Occipital lobe (tissue), 2 donors: ENCODE results near the gene IP6K2. TPM values are rescaled to one million over a fixed set of nuclear protein-coding genes. Genes with fewer than 3 reads are reported as not detected.
A peak's percentile ranks its signal among the peaks of the same experiment; 100 is the strongest.

ENCODE experiments used
- DNase-seq: peaks from one replicate; lab custom pipeline; 2025; lab: John Stamatoyannopoulos, UW
- total RNA-seq: library from RNA; depleted of rRNA; stranded (reverse); fragments of >200 nt; gene quantifications from one replicate; pipeline ENCODE4 v1.2.3, GENCODE V29; 2014

The IP6K2 gene
- total RNA-seq, 1 donor from 2014 or later = 90.6 TPM

GRCh38 chr3:48664313-48664644 lies 52.7 kb downstream of the IP6K2 start:
- DNase-seq = no peak

DNA sequence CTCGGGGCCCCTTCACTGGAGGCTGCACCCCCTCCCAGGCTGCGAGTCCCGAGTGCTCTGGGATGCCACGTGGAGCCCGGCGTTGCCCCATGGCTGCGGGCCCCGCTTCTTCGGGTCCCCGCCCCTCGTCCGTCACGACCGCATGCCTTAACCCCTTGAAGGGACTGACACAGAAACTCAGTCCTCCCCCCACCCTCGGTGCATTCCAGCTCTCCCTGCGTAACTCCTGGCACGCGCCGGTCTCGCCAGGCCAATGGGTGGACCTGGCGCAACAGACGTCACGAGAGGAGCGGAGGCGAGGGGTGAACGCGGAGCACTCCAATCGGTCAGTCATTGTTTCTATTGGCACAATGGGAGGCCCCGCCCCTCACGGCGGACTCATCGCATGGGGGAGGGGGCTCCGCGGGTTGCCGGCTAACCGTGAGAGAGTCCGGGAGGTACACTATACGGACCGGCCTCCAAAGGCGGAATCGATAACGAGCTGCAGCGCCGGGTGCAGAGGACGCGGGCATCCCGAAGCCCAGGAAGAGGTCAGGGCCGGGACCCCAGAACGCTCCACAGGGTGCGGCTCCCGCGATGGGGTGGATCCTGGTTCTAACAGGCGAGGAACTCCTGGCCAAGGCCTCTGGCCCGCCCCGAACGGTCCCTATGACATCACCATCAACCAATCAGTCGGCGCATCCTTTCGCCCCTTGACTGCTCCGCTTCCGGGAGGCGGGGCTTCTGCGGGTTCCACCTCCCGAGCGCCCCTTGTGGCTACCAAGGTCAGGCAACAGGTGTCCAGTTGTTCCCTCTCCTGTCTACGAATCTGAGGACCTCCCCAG lies 53.3 kb downstream of the IP6K2 start:
- DNase-seq = peak; percentile 93

GRCh38 chr3:48662753-48663488 lies 54.1 kb downstream of the IP6K2 start, which contains the start of gene CELSR3:
Gene CELSR3 (minus strand): TSS chr3:48662886. CDS start chr3:48662634, 252 bp downstream.
- peak; percentile 85 for DNase-seq

- no peak for DNase-seq
Measured at GRCh38 chr3:48662145-48662752, 54.8 kb downstream of the IP6K2 start.

DNA sequence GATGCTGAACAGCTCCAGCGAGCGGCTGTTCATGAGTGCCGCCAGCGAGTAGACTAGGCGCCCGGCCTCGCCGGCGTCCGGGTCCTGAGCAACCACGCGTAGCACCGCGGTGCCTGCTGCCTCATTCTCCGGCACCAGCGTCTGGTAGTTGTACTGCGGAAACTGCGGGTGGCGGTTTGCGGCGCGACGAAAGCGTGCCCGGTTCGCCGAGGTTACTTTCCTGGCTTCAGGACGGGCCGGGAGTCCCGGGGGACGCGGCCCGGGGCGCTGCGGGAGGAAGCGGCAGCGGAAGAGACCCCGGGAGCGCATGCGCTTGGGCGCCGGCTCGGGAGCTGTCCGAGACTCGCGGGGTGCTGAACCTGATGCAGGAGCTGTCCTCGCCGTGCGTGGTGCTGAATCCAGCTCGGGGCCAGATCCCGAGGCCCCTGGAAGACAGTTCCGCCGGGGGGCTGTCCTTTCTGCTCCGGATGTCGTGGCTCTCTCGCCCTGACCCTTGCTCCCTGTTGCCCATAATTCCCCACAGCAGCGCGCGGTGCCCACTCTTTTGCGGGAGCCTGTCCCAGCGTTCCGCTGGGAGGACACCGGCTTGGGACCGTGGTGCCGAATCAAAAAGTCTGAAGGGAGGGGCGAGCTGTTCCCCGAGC lies 55.4 kb downstream of the IP6K2 start:
- DNase-seq = no peak

DNA sequence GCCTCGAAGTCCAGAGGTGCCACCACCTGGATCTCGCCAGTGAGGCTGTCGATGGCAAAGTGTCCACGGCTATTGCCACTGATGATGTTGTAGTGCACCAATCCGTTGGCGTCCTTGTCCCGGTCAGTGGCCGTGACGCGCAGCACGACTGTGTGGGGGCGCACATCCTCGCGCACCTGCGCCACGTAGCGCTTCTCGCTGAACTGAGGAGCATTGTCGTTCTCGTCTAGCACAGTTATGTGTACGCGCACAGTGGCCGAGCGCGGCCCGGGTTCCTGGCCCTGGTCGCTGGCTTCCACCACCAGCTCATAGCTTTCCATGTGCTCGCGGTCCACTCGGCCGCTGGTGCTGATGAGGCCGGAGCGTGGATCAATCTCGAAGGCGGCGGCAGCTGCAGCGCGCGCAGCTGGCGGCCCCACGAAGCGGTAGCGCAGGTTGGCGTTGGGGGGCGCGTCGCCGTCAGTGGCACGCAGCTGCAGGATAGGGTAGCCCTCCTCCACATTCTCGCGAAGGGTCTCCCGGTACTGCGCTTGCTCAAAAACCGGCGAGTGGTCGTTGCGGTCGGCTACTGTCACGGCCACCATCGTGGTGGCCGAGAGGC lies 56.1 kb downstream of the IP6K2 start:
- DNase-seq = no peak

- no peak for DNase-seq
Measured at GRCh38 chr3:48656841-48657281, 60.2 kb downstream of the IP6K2 start.

- DNase-seq = no peak
Measured at GRCh38 chr3:48656061-48656840, 60.8 kb downstream of the IP6K2 start.

GRCh38 chr3:48655606-48656005 lies 61.4 kb downstream of the IP6K2 start:
- DNase-seq = no peak

DNA sequence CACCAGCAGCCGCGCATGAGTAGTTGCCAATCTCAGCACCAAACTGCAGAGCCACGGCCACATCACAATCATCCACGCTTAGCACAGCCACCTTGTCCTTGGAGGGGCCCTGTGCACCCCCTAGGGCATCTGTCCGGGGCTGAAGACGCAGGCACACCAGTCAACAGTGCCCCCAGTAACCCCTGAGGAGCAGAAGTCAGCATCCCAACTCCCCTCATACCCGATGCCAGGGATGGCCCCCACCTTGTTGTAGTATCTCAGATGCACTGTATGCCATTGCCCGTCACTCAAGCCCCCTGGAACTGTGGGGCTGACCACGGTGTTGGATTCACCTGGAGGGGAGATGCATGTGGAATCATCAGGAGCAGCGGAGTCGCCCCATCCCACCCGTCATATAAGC lies 62.0 kb downstream of the IP6K2 start:
- no peak for DNase-seq

DNA sequence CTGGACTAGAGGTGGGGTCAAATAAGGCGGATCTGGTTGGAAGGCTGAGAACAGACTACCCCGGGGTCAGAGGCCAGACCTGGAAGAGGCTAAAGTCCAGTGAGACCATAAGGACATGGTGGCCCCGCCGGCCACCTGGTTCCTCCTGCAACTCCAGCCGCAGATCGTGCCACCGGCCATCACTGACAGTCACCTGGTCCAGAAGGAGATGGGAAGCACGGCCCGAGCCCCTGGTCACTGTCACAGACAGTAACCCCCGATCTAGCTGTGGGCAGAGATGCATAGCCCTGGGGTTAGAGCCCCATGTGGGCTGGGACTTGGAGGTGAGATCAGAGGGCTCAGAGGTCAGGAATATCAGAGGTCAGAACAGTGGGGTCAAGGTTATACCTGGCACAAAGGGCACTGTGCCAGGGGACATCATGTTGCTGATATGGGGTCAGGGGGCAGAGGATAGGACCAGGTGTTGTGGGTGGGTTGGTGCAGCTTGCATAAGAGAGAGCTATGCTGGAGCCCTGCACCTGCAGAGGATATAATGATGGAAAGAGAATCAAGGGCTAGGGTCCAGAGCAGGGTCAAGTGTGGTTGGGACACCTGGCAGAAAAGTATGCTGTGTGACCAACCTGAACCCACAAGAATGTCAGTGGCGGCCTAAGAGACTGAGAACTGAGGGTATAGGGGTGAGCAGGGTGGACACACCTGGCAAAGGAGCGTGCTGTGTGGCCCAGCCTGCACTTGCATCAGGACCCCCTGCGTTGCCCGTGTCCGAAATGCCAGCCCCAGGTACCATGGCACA lies 63.9 kb downstream of the IP6K2 start:
- no peak for DNase-seq

DNA sequence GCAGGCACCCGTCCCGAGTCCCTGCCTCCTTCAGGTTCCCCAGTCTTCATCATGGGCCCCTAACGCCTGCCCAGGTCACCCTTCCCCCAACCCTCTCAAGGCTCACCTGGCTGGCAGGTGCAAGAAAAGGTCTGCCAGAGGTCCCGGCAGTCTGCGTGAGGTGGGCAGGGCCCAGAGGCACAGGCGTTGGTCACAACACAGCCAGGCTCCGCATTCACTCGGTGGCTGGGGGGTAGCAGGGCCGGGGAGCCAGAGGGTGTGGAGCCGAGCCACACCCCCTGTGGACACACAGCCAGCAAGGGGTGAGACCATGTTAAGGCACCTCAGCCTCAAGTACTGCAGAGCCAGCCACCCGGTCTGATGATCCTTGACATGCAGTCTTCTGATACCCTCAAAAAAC lies 65.2 kb downstream of the IP6K2 start:
- no peak for DNase-seq

DNA sequence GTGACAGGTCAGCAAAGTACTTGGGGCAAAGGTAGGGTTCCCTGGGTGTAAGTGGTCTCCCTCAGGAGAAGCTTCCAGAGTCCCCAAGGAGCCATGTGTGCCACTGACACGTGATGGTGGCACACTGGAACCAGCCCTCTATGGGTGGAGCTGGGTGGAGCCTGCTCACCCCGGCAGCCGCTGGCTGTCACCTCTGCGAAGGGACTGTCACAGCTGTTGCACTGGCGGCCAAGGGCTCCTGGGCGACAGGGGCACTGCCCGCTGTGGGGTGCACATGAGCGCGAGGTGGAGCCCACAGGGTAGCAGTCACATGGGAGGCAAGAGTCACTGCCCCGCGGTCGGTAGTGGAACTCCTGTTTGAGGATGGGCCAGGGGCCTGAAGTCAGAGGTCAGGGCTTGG lies 66.3 kb downstream of the IP6K2 start:
- no peak for DNase-seq

GRCh38 chr3:48648188-48648850 lies 68.7 kb downstream of the IP6K2 start:
- DNase-seq = no peak

- no peak for DNase-seq
Measured at GRCh38 chr3:48647714-48648113, 69.3 kb downstream of the IP6K2 start.

- DNase-seq = no peak
Measured at GRCh38 chr3:48644898-48645760, 71.9 kb downstream of the IP6K2 start.

GRCh38 chr3:48642605-48643004 lies 74.4 kb downstream of the IP6K2 start:
- no peak for DNase-seq

GRCh38 chr3:48641396-48641795 lies 75.6 kb downstream of the IP6K2 start:
- DNase-seq = no peak
